Gastrocnemius medialis (tissue), 4 donors: ENCODE data around the gene INSRR. TPM values are rescaled to one million over a fixed set of nuclear protein-coding genes. Genes with fewer than 3 reads are reported as not detected.

Source experiments
- ATAC-seq, 2 donors: fragments of 150-250 bp; one replicate each; pipeline ENCODE4 v1.9.1; 2016
- DNase-seq, 2 donors: peaks; one replicate each; pipeline ENCODE4 v3.0.0-alpha.2; 2019
- H3K27ac ChIP-seq, 4 donors: fragments of 200-600 bp; sonication (generic); 1 replicate in 1 of 4; 2 replicates in 3 of 4; pipeline ENCODE4 v1.5.1; 2016 to 2018; ENCODE audit warnings: mild to moderate bottlenecking in 2 of 4, moderate library complexity in 1 of 4
- H3K27me3 ChIP-seq, 3 donors: fragments of 200-600 bp; sonication (generic) in 2 of 3; 1 replicate in 1 of 3; 2 replicates in 2 of 3; pipeline versions ENCODE4 v1.5.1 to v1.6.0; 2016 to 2019; ENCODE audit warnings: mild to moderate bottlenecking in 1 of 3, moderate library complexity in 1 of 3
- H3K36me3 ChIP-seq, 2 donors: fragments of 200-600 bp; sonication (generic) in 1 of 2; one replicate each; pipeline ENCODE4 v1.5.1; 2017 to 2018
- H3K4me1 ChIP-seq, 2 donors: fragments of 200-600 bp; sonication (generic) in 1 of 2; one replicate each; pipeline ENCODE4 v1.5.1; 2016 to 2017; ENCODE audit warnings: mild to moderate bottlenecking in 2 of 2
- H3K4me3 ChIP-seq, 4 donors: fragments of 200-600 bp; sonication (generic) in 3 of 4; 1 replicate in 1 of 4; 2 replicates in 3 of 4; pipeline ENCODE4 v1.5.1; 2016 to 2019; ENCODE audit warnings: mild to moderate bottlenecking in 2 of 4
- H3K9me3 ChIP-seq, 3 donors: fragments of 200-600 bp; sonication (generic) in 2 of 3; 1 replicate in 1 of 3; 2 replicates in 2 of 3; pipeline ENCODE4 v1.5.1; 2016 to 2019
- CTCF ChIP-seq, 5 experiments: fragments of 450-650 bp in 3 of 5; fragments of 200-600 bp in 2 of 5; sonication (generic) in 2 of 5; IDR thresholded peaks in 4 of 5; conservative IDR thresholded peaks in 1 of 5; 1 replicate in 4 of 5; 2 replicates in 1 of 5; pipeline ENCODE4 v1.5.1; 2016 to 2019; ENCODE audit warnings: antibody characterized with exemption in 5 of 5, mild to moderate bottlenecking in 3 of 5, moderate library complexity in 3 of 5
- POLR2A ChIP-seq, 2 donors: fragments of 450-650 bp; IDR thresholded peaks; one replicate each; pipeline ENCODE4 v1.6.1; 2017; ENCODE audit warnings: antibody characterized with exemption in 2 of 2, mild to moderate bottlenecking in 2 of 2, moderate library complexity in 2 of 2
- in situ Hi-C, 4 donors: fragments of 200-750 bp; cut with MboI; loops; one replicate each; pipeline versions ENCODE4 v1.15.0 to v1.8.0; 2017; ENCODE audit warnings: low sequenced_read_pairs in 4 of 4
- intact Hi-C: fragments of 100-400 bp; cut with DNase I; formaldehyde crosslinking; loops from one replicate; pipeline ENCODE4 v1.15.1; 2023; ENCODE audit warnings: low total_unique reads
- total RNA-seq, 4 donors: library from RNA; depleted of rRNA; stranded (reverse); fragments of >200 nt; gene quantifications; one replicate each; pipeline versions ENCODE4 v1.1.0 to v1.2.3, GENCODE V29; 2016

INSRR gene
- total RNA-seq, 4 donors from 2014 or later, result not detected

GRCh38 chr1:156868341-156868740 is 9.4 kb upstream of the INSRR start:
- intact Hi-C loops, result no loop called here
- no peak for TF ChIP-seq POLR2A (IDR thresholded peaks at IDR 0.05)
- no peak for TF ChIP-seq CTCF (IDR thresholded peaks at IDR 0.05 in 4 of 5, conservative IDR thresholded peaks at IDR 0.05 in 1 of 5)
- H3K4me1 ChIP-seq, result no peaks in the 10 kb centered on the region
- ATAC-seq, result no peak
- no peak overlapping the region for H3K27ac ChIP-seq
- H3K36me3 ChIP-seq, result no peaks in the 10 kb centered on the region
- H3K27me3 ChIP-seq, result peaks cover 0 to 5% (median under 1%) of the 10 kb centered on the region in 3 donors
- DNase-seq, result no peak
- in situ Hi-C loops, result loop anchor here in 2 of 4 donors (25.0 kb wide), 2 partner anchors 156 to 181 kb away; partner anchors contain the start of genes CRABP2 (in 1 of the 2) and NES (in 1 of the 2)
- H3K4me3 ChIP-seq, result no peak overlapping the region
- H3K9me3 ChIP-seq, result no peaks in the 10 kb centered on the region

- in situ Hi-C loops (loop anchor here in 2 of 4 donors (25.0 kb wide), 2 partner anchors 154 to 179 kb away; partner anchors contain the start of genes CRABP2 (in 1 of the 2) and NES (in 1 of the 2)), intact Hi-C loops (no loop called here)
- DNase-seq (no peak), ATAC-seq (no peak)
- no peaks in the 10 kb centered on the region for H3K4me1 ChIP-seq
- no peaks in the 10 kb centered on the region for H3K36me3 ChIP-seq
- H3K9me3 ChIP-seq, result no peaks in the 10 kb centered on the region
- no peak overlapping the region for H3K27ac ChIP-seq
- TF ChIP-seq CTCF (IDR thresholded peaks at IDR 0.05 in 4 of 5, conservative IDR thresholded peaks at IDR 0.05 in 1 of 5) (no peak), POLR2A (IDR thresholded peaks at IDR 0.05) (no peak)
- H3K27me3 ChIP-seq, result peaks cover 13 to 19% (median 17%) of the 10 kb centered on the region in 3 donors
- H3K4me3 ChIP-seq, result no peak overlapping the region
Measured at GRCh38 chr1:156866249-156866909, 7.5 kb upstream of the INSRR start.

GRCh38 chr1:156865865-156866248 is 6.9 kb upstream of the INSRR start:
- H3K4me3 ChIP-seq, result no peak overlapping the region
- intact Hi-C loops (no loop called here), in situ Hi-C loops (loop anchor here in 2 of 4 donors (25.0 kb wide), 2 partner anchors 154 to 179 kb away; partner anchors contain the start of genes CRABP2 (in 1 of the 2) and NES (in 1 of the 2))
- ATAC-seq (no peak), DNase-seq (no peak)
- no peak for TF ChIP-seq CTCF (IDR thresholded peaks at IDR 0.05 in 4 of 5, conservative IDR thresholded peaks at IDR 0.05 in 1 of 5)
- no peak for TF ChIP-seq POLR2A (IDR thresholded peaks at IDR 0.05)
- no peak overlapping the region for H3K27ac ChIP-seq
- no peaks in the 10 kb centered on the region for H3K9me3 ChIP-seq
- no peaks in the 10 kb centered on the region for H3K4me1 ChIP-seq
- peaks cover 18 to 24% (median 22%) of the 10 kb centered on the region in 3 donors for H3K27me3 ChIP-seq
- no peaks in the 10 kb centered on the region for H3K36me3 ChIP-seq

- in situ Hi-C loops, result loop anchor here in 2 of 4 donors (25.0 kb wide), 2 partner anchors 153 to 178 kb away; partner anchors contain the start of genes CRABP2 (in 1 of the 2) and NES (in 1 of the 2)
- DNase-seq, result no peak
- TF ChIP-seq POLR2A (IDR thresholded peaks at IDR 0.05) (no peak), CTCF (IDR thresholded peaks at IDR 0.05 in 4 of 5, conservative IDR thresholded peaks at IDR 0.05 in 1 of 5) (no peak)
- Histone ChIP-seq H3K27ac (no peak overlapping the region), H3K27me3 (peaks cover 24 to 30% (median 28%) of the 10 kb centered on the region in 3 donors), H3K9me3 (no peaks in the 10 kb centered on the region), H3K36me3 (no peaks in the 10 kb centered on the region), H3K4me1 (peaks cover 3% of the 10 kb centered on the region in 2 donors), H3K4me3 (no peak overlapping the region)
- intact Hi-C loops, result no loop called here
- ATAC-seq, result no peak
Measured at GRCh38 chr1:156865258-156865657, 6.3 kb upstream of the INSRR start.
